Stimulated activated CD8-positive, alpha-beta memory T cell treated with anti-CD3 and anti-CD28 coated beads, Interleukin-12 subunit alpha, Interleukin-12 subunit beta, amount 100 ng/mL, for 24 hours (primary cell): ENCODE results near the gene PRDM5.

ENCODE experiments used
- DNase-seq: peaks from one replicate; pipeline ENCODE4 v3.0.0-alpha.2; 2020; ENCODE audit errors: extremely low read depth

Gene PRDM5

DNA sequence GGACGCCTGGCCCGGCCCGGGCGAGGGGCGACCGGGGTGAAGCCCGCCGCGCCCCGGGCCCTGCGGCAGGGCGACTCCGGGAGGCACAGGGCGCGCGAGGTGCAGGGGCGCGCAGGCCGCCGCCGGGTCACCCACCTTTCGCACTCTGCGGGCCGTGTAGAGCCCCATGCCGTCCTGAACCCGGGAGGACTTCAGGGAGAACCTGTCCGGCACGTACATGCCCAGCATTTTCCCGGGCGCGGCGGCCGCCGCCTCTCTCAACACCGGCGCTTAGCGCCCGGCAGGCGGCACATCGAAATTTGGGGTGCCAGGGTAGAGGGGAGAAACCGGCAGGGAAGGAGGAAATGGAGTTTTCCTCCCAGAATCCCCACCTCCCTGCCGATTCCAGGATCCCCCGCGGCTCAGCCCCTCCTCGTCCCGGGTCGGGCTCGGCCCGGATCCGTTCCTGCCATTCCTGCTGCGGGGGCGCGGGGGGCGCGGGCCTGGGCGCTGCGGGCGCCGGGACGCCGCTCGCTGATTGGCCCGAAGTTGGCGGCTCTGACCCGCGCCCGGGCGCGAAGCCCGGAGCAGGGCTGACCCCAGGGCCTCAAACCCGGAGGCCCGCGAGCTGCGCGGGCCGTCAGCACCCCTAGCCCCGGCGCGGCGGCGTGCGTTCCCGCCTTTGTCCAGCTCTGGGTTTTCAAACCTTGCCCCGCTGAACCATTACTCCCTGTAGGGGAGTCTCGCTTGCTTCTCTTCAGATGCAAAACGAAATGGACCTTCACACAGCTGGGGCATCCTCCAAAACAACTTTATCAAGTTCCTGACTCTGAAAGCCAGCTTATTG is at the start of gene PRDM5:
Gene PRDM5 (minus strand): TSS at position 346 of the 826 bp plus-strand sequence. CDS start 118 bp downstream, at position 228.
- DNase-seq: no peak

DNA sequence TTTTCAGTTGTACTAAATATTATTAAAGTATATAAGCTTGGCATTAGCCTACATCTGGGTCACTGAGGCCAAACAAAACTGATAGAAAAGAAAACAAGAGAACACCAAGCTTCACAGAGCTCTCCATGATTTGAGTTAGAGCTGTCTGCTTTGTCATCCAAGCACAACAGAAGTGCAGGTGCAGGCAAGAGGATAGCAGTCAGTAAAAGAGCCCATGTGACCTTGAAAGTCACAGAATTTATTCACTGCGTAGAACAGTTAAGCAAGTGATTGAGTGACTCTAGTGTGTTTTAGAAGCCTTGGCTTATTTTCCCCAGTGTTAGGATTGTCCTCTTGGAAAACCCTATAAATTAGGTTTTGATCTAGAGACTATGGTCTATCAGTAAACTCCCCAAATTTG is 49.4 kb upstream of the PRDM5 start:
- DNase-seq: no peak

DNA sequence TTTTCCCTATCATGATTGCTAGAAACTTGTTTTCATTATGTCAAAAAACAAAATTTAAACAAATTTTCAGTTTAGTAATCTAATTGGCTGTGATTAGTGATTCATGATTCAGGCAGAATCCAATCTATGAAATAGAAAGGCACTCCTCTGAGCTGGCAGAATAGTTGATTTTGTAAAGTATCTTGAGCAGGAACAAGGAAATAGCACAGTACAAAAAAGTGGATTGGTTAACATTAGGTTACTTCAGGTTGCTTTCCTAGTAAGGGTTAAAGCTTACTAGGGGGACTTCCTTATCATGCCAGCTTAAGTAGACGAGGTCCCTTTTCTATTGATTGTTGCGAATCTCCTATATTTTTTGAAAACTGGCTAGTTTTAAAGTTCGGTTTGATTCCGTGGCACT is 43.4 kb upstream of the PRDM5 start:
- no peak for DNase-seq

DNA sequence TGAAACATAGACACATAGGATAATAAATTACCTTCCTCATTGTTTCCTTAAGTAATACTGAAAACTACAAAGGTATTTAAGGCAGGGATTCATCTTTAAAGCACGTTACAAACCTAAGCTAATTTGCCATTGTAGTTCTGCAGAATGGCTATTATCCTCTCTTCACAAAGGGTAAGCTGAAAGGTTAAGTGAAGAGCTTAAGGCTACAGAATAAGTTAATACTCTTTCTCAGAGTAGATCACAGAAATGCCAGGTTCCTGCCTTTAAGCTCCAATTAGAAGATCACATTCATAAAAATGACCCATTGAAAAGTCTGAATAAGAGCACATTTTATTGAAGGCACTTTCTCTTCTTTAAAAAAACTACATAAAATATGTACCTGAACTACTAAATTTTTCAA is 42.1 kb upstream of the PRDM5 start:
- DNase-seq: no peak

DNA sequence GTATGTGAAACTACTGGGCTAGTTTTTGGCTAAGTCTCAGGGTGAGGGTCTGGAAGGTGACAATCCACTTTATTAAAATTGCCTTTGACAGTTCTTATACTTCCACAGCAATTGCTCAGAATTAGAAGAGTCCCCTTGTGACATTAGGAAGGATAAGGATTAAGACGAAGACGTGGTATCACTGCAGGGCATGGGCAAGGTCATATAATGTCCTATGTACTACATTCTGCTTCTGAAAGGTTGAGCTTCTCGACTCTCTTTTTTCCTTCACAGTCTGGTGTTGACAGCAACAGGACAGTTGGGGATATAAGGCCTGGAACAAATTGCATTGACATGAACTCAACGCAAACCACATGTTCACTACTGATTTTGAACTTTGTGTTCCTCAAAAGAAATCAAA is 40.9 kb upstream of the PRDM5 start:
- no peak for DNase-seq

DNA sequence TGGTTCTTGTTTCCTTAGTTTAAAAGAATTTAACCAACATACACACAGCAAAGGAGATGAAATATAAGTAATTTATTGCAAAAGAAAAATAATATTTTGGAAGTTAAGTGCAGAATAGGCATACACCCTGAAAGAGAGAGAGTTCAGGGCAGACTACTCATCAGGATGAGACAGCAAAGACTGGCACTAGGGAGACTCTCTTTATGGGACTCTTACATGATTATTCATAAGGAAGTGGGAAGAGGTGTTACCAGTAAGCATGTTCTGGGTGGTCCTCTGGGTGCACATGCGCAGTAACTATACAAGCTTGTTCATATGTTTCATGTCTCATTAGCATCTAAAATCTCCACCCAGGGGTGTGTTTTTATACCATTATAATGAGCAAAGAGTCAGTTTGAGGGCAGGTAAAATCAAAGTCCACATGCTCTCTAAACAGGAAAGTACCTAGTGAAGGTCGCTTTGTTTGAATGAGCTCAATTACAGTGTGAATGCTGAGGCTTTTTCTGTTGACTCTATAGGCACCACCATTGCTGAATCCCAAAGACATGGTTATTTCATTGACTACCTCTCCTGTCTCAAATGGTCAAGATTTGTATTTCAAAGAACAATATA is 38.2 kb upstream of the PRDM5 start:
- DNase-seq: no peak

DNA sequence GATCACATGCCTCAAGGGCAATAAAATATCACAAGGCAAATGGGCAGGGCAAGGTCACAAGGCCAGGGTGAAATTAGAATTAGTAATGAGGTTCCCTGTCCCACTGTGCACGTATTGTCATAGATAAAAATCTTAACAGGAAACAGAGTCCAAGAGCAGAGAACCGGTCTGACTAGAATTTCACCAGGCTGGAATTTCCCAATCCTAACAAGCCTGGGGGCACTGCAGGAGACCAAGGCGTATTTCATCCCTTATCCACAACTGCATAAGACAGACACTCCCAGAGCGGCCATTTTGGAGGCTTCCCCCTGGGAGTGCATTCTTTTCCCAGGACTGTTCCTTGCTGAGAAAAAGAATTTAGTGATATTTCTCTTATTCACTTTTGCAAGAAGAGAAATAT is 25.9 kb upstream of the PRDM5 start:
- no peak for DNase-seq

DNA sequence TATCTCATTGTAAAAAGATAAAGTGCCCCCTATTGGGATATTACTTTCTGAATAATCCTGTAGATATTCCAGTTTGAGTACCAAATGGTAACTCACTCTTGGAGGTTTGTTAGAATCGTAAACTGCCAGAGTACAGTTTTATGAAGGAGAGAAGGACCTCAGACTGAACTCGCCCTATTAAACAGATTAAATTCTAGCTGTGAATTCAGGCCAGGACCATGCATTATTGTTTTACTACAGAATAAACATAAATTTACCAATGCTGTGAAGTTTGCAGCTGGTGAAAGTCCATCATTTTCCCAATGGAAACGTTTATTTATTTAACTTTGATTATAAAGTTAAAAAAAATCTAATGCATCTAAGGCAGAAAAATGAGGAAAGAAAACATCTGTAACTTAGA is 20.2 kb upstream of the PRDM5 start:
- DNase-seq: no peak

DNA sequence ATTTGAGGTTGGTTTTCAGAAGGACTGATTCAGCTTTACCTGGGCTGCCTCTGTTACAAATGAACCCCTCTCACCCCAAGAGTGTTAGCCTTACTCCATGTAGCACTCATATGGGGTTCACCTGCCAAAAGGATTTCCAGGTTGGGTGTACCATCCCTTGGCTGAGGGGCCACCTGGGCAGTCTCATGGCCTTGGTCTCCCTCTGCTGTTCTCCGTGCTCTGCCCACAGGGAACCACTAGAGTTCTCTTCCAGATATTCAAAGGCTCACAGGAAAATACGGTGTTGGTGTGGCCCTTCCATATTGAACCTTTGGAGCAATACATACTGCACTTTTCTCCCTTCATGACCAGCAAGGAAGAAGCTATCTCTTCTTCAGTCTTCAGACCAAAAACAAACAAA is 18.0 kb upstream of the PRDM5 start:
- DNase-seq: no peak

DNA sequence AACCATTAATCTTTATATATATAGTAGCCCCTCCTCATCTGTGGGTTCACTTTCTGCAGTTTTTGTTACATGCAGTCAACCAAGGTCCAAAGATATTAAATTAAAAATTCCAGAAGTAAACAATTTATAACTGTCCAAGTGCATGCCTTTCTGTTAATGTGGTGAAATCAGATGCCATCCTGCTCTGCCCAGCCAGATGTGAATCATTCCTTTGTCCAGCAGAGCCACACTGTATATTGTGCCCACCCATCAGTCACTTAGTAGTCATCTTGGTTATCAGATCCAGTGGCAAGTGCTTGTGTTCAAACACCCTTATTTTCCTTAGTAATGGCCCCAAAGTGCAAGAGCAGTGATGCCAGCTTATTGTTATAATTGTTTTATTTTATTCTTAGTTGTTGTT is 17.2 kb upstream of the PRDM5 start:
- no peak for DNase-seq

DNA sequence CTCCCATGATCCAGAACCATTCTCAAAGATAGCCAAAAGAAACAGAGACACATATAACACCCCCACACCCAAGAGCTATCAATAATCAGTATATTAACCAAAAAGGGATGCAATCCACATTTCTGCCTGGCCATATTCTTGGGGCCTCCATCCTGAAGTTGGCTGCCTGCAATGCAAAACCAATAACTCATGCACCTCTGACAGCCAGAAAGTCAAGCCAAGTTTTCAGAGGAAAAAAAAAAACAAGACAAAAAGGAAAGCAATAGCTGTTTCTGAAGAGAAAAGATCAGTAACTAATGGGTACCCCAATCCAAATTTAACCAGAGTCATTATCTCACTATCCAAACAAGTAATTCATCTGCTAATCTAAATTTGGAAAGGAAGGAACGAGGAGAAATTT is 7.3 kb upstream of the PRDM5 start:
- DNase-seq: no peak

DNA sequence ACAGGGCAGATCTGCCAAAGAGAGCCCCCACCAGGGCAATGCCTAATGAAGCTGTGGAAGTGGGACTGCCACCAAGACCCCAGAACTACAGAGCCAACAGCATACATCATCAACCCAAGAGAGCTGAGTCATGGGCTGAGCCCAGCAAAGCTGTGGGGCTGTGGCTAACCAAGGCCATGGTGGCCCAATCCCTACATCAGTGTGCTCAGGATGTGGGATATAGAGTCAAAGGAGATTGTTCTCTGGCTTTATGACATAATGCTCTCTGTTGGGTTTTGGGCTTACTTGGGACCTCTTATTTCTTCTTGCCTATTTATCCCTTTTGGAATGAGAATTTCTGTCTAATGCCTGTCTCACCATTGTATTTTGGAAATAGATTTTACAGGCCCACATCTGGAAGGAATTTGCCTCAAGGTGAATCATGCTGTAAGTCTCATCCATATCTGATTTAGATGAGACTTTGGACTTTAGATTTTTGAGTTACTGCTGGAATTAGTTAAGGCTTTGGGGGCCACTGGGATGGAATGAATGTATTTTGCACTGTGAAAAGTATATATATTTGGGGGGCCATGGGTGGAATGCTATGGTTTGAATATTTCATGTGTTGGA is 5.4 kb upstream of the PRDM5 start:
- DNase-seq: no peak

DNA sequence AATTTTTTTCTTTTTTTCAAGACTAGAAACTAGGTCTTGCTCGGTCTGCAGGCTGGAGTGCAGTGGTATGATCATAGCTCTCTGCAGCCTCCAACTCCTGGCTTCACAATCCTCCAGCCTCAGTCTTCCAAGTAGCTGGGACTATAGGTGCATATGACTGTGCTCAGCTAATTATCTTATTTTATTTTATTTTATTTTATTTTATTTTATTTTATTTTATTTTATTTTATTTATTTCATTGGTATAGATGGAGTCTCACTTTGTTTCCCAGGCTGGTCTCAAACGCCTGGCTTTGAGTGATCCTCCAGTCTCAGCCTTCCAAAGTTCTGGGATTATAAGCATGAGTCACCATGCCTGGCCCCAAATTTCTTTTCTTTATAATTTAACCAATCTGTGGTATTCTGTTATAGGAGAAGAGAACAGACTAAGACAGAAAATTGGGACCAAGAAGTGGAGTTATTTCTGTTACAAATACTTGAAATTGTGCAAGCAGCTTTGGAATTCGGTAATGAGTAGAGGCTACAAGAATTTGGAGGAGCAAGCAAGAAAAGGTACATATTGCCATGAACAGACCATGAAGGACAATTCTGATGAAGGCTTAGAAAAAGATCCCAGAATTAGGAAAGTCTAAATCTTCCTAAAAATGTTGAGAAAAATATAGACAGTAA is 4.0 kb upstream of the PRDM5 start:
- DNase-seq: no peak

DNA sequence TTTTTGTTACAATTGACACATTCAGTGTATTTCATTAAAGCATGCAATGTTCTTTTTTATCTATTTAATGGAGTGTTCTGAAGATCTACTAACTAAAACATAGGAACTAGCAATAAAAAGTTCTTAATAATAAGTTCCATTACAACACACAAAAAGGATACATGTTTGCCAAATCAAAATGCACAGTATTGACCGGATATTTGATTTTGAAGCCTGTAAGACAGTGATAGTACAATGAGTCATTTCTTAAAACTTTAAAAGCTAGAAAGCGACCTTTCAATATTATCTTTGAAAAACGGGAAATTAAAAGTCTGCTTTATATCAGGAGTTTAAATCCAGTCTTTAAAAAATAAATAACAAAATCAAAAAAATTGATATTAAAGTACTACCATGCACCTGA is 2.4 kb upstream of the PRDM5 start:
- DNase-seq: no peak

DNA sequence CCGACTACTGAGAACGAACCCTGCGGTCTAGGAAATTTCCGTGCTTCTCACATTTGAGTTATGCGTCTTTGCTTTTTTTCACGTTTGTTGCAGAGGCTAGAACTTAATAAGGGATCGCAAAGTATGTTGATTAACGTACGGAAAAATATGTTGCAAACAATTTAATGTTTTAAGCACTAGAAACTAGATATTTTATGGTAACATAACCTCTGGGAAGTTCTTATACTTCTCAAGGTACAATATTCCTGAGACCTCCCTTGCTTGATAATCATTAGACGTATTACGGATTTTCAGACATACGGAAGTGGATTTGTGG is 639 bp upstream of the PRDM5 start:
- DNase-seq: no peak

DNA sequence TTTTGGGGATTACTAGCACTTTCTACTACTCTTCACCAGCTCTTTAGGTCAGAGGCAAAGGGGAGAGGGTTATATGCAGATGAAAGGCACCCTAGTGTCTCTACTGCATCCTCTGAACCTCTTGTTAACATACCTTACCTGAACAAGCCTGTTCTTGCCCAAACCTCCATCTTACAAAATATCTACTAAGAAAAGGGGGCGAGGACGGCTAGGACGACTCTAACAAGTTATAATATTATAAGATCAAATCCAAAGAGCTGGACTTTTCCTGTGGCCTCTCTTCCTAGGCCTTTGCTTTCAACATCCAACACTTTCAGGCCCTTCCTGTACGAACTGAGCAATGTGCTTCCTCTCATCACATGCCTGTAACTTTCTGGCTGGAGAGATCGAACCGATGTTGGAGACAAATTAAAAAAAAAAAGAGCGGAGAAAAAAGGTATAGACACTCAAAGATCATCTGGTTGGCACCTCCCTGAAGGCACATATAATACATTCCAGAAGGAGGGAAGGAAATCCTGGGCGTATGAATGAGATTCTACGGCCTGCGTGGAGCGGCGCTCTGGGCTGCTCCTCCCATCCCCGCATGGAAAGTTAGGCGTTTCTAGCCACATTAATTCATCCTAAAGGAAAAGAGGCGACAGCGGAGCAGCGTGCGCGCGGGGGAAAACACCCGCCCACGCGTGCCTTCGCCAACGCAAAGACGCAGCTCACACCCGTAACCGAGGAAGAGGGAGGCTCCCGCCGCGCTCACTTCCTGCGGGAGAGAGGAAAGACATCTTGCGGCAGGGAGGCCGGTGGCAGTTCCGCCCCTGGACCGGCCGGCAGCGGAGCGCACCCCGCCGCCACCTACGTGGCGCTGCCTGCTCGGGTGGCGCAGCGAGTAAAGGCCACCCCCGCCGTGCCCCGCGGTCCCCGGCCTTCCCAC is 808 bp downstream of the PRDM5 start:
- DNase-seq: no peak

DNA sequence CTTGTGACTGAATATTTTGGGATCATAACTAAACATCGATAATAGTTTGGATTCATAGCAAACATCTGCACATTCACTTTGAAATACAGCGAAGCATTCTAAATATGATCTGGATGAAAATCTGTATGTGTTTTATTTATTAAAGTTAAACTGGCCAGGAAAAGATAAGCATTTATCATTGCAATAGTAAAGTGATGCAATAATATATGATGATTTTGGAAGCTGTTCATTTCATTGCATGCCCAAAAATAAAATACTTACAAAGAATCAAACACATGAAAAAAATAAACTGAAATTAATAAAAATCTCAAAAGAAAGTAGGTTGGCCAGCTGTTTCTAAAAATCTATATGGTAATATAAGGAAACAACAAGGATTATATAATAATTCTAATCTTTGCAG is 1.9 kb downstream of the PRDM5 start:
- DNase-seq: no peak

DNA sequence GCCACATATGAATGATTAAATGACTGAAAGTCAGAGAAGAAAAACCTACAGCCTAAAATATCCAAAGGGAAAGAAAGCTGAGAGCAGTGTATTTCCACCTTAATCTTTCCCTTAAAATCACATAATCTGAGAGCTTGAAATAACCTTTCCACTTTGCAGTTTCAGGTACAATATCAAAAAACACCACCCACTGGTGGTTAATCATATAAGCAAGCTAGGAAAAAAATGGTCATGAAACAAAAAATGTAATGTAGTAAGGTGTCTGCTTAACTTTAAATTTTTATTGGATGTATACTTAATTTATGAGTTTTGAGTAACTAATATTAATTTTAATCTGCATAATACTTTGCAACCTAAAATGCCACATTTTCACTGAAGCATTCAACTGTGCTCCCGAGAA is 3.2 kb downstream of the PRDM5 start:
- no peak for DNase-seq

DNA sequence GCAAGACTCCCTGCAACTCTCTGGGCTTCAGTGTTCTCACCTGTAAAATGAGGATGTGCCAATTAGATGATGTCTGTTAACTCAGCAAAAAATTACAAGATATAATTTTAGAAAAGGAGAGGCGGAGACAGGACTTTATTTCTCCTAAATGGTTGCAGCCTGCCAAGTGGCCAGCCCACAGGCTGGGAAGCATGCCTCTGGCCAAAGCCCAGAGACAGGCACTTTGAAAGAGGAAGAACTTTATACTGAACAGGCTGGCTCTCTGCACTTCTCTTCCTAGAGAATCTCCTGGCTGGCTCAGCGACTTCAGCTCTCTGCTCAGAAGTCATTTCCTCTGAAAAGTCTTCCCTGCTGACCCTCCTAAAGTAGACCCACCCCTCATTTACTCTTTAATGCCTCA is 3.7 kb downstream of the PRDM5 start:
- DNase-seq: no peak

DNA sequence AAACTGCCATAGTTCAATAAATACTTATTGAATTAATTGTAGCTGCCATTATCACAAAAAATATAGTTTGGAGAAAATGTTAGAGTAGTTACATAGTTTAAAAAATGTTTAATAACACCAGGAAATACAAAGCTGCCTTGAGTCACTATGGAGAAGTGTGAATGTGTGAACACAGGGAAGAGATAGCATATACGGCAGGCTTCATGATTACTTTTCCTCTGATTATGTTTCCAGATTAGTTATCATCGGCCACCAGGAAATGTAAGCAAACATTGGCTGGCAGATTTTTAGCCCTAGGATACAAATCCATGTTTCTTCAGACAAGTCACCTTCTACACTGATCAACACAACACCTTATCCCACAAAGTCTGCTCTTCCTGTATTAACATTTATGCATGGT is 4.4 kb downstream of the PRDM5 start:
- DNase-seq: no peak

DNA sequence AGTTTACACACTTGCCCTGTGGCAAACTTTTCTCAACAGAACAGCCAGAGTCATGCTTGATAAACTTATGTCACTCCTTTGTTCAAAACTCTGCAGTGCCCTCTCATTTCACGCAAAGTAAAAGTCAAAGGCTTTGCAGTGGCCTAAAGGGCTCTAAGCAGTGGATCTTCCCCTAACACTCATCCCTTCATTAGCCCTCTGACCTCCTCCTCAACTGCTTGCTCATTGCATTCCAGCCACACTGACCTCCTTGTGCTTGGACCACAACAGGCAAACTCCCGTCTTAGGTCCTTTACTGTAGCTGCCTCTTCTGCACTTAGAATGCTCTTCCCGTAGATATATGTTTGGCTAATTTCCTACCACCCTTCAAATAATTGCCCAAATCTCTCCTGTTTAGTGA is 5.6 kb downstream of the PRDM5 start:
- no peak for DNase-seq

DNA sequence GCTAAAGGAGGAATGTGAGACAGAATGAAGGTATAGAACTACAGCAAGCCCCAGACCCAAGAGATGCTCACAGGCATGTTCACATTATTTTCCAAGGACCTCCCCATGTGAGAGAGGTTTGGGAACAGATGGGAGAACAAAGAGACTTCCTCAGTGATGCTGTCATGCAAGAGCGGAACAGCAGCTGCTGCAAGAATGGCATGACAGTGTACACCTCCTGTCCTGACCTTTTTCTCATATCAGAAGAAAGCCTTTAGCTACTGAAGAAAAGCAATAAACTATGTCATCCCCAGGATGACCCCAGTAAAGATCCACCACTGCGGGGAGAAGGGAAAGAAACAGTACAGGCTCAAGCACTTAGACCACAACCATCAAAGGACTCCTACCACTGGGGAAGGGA is 7.2 kb downstream of the PRDM5 start:
- DNase-seq: no peak
